SK-N-SH treated with all-trans-retinoic acid at 6 μM for 48 hours (cell line): Measurements from ENCODE around the gene B3GNT3.

ENCODE experiments used
- CREB5 ChIP-seq: fragments of 250-450 bp; sonication (Bioruptor Pico); IDR thresholded peaks from 2 replicates; pipeline ENCODE4 v1.5.1; 2020; ENCODE audit warnings: low read depth, mild to moderate bottlenecking, moderate library complexity
- CSDC2 ChIP-seq: fragments of 250-450 bp; sonication (Bioruptor Pico); IDR thresholded peaks from 2 replicates; pipeline ENCODE4 v1.5.0; 2020; ENCODE audit warnings: mild to moderate bottlenecking, moderate library complexity
- ESRRG ChIP-seq: fragments of 250-450 bp; sonication (Bioruptor Pico); IDR thresholded peaks from 2 replicates; pipeline ENCODE4 v1.6.1; 2021; ENCODE audit warnings: mild to moderate bottlenecking
- GLIS3 ChIP-seq: fragments of 250-450 bp; sonication (Bioruptor Pico); IDR thresholded peaks from 2 replicates; pipeline ENCODE4 v1.5.0; 2020; ENCODE audit warnings: mild to moderate bottlenecking, moderate library complexity
- PATZ1 ChIP-seq: fragments of 250-450 bp; sonication (Bioruptor Pico); IDR thresholded peaks from 2 replicates; pipeline ENCODE4 v1.8.0; 2020; ENCODE audit warnings: mild to moderate bottlenecking, moderate library complexity, borderline replicate concordance
- RARB ChIP-seq: fragments of 250-450 bp; sonication (Bioruptor Pico); IDR thresholded peaks from 2 replicates; pipeline ENCODE4 v1.8.0; 2021; ENCODE audit warnings: mild to moderate bottlenecking, moderate library complexity
- TCF4 ChIP-seq: fragments of 250-450 bp; sonication (Bioruptor Pico); IDR thresholded peaks from 2 replicates; pipeline ENCODE4 v1.8.0; 2021; ENCODE audit warnings: mild to moderate bottlenecking, moderate library complexity, borderline replicate concordance
- ZC3H10 ChIP-seq: fragments of 250-450 bp; sonication (Bioruptor Pico); IDR thresholded peaks from 2 replicates; pipeline ENCODE4 v1.5.1; 2021; ENCODE audit warnings: mild to moderate bottlenecking, moderate library complexity
- ZFP3 ChIP-seq: fragments of 250-450 bp; sonication (Bioruptor Pico); IDR thresholded peaks from 2 replicates; pipeline ENCODE4 v1.5.0; 2020; ENCODE audit warnings: mild to moderate bottlenecking, moderate library complexity
- ZNF565 ChIP-seq: fragments of 450-650 bp; formaldehyde crosslinking; conservative IDR thresholded peaks from 2 replicates; pipeline ENCODE4 v1.5.0; 2020; ENCODE audit warnings: low read depth, mild to moderate bottlenecking, moderate library complexity

GRCh38 chr19:17840019-17840418 is 45.1 kb downstream of the B3GNT3 start:
- no peak for TF ChIP-seq GLIS3 (CRISPR knock-in tag)
- TF ChIP-seq CREB5 (CRISPR knock-in tag), result no peak
- TF ChIP-seq TCF4 (CRISPR knock-in tag), result no peak
- TF ChIP-seq ZC3H10 (CRISPR knock-in tag), result no peak
- TF ChIP-seq CSDC2 (CRISPR knock-in tag), result no peak
- TF ChIP-seq ZNF565 (CRISPR knock-in tag), result no peak
- no peak for TF ChIP-seq RARB
- no peak for TF ChIP-seq PATZ1
- no peak for TF ChIP-seq ZFP3 (CRISPR knock-in tag)
- TF ChIP-seq ESRRG (CRISPR knock-in tag), result no peak
